ENCODE data around the gene WWOX. TPM values are rescaled to one million over a fixed set of nuclear protein-coding genes. Genes with fewer than 3 reads are reported as not detected.

Gene WWOX
- total RNA-seq, 1 experiment from 2014 or later, result 79.9 TPM

GRCh38 chr16:79154086-79154485 lies 1054.6 kb downstream of the WWOX start:
- no TSS peak for BruUV-seq (replicated peaks)
- H3K4me1 ChIP-seq (ENCODE audit: insufficient read depth, low read length, poor library complexity, severe bottlenecking), result no peaks in the 10 kb centered on the region
- no peak for DNase-seq (ENCODE audit: low spot score)
- no peak overlapping the region for H3K27ac ChIP-seq (ENCODE audit: low read depth, low read length, poor library complexity, severe bottlenecking)
- POLR2A ChIA-PET (ENCODE audit: low non-redundant PET), result no interaction called here
- CTCF ChIA-PET, result no interaction called here
- H3K4me3 ChIP-seq (ENCODE audit: low read depth, low read length, poor library complexity, severe bottlenecking), result no peak overlapping the region
- no peaks in the 10 kb centered on the region for H3K27me3 ChIP-seq (replicated peaks; ENCODE audit: insufficient read depth, low read depth, low read length, poor library complexity)
- TF ChIP-seq CTCF (conservative IDR thresholded peaks at IDR 0.05; ENCODE audit: low read depth, low read length), result no peak
- TF ChIP-seq EZH2 (IDR thresholded peaks at IDR 0.05; ENCODE audit: borderline replicate concordance, low read depth, low read length, poor library complexity, severe bottlenecking), result no peak
- intact Hi-C loops (cut with micrococcal nuclease; ENCODE audit: unreplicated experiment), result no loop called here
- no peaks in the 10 kb centered on the region for H3K36me3 ChIP-seq (ENCODE audit: insufficient read depth, low read length, poor library complexity, severe bottlenecking)
- no peaks in the 10 kb centered on the region for H3K9me3 ChIP-seq (ENCODE audit: low read depth, low read length, poor library complexity, severe bottlenecking)

GRCh38 chr16:79155471-79155870 lies 1056.0 kb downstream of the WWOX start:
- Histone ChIP-seq H3K36me3 (ENCODE audit: insufficient read depth, low read length, poor library complexity, severe bottlenecking) (no peaks in the 10 kb centered on the region), H3K9me3 (ENCODE audit: low read depth, low read length, poor library complexity, severe bottlenecking) (no peaks in the 10 kb centered on the region), H3K4me1 (ENCODE audit: insufficient read depth, low read length, poor library complexity, severe bottlenecking) (no peaks in the 10 kb centered on the region), H3K4me3 (ENCODE audit: low read depth, low read length, poor library complexity, severe bottlenecking) (no peak overlapping the region), H3K27me3 (replicated peaks; ENCODE audit: insufficient read depth, low read depth, low read length, poor library complexity) (no peaks in the 10 kb centered on the region), H3K27ac (ENCODE audit: low read depth, low read length, poor library complexity, severe bottlenecking) (no peak overlapping the region)
- ChIA-PET CTCF (no interaction called here), POLR2A (ENCODE audit: low non-redundant PET) (no interaction called here)
- TF ChIP-seq CTCF (conservative IDR thresholded peaks at IDR 0.05; ENCODE audit: low read depth, low read length), result no peak
- intact Hi-C loops (cut with micrococcal nuclease; ENCODE audit: unreplicated experiment), result no loop called here
- no peak for DNase-seq (ENCODE audit: low spot score)
- no TSS peak for BruUV-seq (replicated peaks)

- TF ChIP-seq EZH2 (IDR thresholded peaks at IDR 0.05; ENCODE audit: borderline replicate concordance, low read depth, low read length, poor library complexity, severe bottlenecking), result no peak
- no peak for TF ChIP-seq CTCF (conservative IDR thresholded peaks at IDR 0.05; ENCODE audit: low read depth, low read length)
- DNase-seq (ENCODE audit: low spot score), result no peak
- Histone ChIP-seq H3K4me1 (ENCODE audit: insufficient read depth, low read length, poor library complexity, severe bottlenecking) (no peaks in the 10 kb centered on the region), H3K9me3 (ENCODE audit: low read depth, low read length, poor library complexity, severe bottlenecking) (no peaks in the 10 kb centered on the region), H3K4me3 (ENCODE audit: low read depth, low read length, poor library complexity, severe bottlenecking) (no peak overlapping the region), H3K36me3 (ENCODE audit: insufficient read depth, low read length, poor library complexity, severe bottlenecking) (no peaks in the 10 kb centered on the region), H3K27ac (ENCODE audit: low read depth, low read length, poor library complexity, severe bottlenecking) (no peak overlapping the region), H3K27me3 (replicated peaks; ENCODE audit: insufficient read depth, low read depth, low read length, poor library complexity) (no peaks in the 10 kb centered on the region)
- no TSS peak for BruUV-seq (replicated peaks)
- ChIA-PET CTCF (no interaction called here), POLR2A (ENCODE audit: low non-redundant PET) (no interaction called here)
- intact Hi-C loops (cut with micrococcal nuclease; ENCODE audit: unreplicated experiment), result no loop called here
Observed at GRCh38 chr16:79155904-79156303, 1056.5 kb downstream of the WWOX start.

All from A673 (cell line).